Measurements from ENCODE around the gene FBXO24.

FBXO24 gene

DNA sequence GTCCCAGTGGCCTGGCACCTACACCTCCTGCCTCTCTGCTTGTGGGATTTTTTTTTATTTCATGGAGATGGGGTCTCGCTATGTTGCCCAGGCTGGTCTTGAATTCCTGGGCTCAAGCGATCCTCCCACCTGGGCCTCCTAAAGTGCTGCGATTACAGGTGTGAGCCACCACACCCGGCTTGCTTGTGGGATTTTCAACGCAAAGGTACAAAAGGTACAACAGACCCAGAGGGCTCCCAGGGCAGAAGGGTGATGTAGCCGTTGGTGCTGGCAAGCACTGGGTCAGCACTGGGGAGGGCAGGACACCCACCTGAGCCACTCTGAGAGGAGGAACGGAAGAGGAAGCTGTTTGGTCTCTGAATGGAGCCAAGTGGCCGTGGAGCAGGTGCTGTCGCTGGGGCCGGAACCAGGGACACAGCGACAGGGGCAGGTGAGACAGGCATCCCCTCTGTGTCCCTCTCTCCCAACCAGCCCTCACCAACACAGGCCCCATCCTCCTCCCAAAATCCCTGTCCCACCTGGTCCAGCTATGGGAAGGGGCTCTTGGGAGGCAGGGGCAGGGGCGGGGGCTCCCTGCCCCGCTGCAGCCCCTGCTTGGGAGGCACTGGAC lies 9.6 kb upstream of the FBXO24 start:
- no peak for DNase-seq (ENCODE audit: low read depth)
- H3K4me3 ChIP-seq (ENCODE audit: low read depth, low read length): no peak overlapping the region
- TF ChIP-seq, protein P1, sequence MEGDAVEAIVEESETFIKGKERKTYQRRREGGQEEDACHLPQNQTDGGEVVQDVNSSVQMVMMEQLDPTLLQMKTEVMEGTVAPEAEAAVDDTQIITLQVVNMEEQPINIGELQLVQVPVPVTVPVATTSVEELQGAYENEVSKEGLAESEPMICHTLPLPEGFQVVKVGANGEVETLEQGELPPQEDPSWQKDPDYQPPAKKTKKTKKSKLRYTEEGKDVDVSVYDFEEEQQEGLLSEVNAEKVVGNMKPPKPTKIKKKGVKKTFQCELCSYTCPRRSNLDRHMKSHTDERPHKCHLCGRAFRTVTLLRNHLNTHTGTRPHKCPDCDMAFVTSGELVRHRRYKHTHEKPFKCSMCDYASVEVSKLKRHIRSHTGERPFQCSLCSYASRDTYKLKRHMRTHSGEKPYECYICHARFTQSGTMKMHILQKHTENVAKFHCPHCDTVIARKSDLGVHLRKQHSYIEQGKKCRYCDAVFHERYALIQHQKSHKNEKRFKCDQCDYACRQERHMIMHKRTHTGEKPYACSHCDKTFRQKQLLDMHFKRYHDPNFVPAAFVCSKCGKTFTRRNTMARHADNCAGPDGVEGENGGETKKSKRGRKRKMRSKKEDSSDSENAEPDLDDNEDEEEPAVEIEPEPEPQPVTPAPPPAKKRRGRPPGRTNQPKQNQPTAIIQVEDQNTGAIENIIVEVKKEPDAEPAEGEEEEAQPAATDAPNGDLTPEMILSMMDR (IDR thresholded peaks at IDR 0.05; ENCODE audit: low read depth, low read length, missing control alignments): no peak

DNA sequence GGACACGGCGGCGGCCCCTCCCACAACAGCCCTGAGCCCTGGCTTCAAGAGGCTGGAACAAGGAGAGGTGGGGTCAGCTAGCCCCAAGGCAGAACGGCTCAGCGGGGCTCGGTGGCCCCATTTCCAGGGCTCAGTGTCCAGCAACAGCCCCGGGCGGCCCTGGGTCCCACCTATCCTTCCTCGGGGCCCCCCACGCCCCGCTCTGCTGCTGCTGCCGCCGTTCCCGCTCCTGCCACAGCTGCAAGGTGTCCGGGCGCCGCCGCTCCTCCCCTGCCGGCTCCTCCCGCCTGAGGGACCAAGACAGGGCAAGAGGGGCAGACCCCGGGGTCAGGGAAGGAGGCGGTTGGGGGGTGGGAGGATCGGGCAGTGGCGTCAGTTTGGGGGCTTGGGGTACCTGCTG lies 9.0 kb upstream of the FBXO24 start:
- TF ChIP-seq, protein P1 (IDR thresholded peaks at IDR 0.05; ENCODE audit: low read depth, low read length, missing control alignments): no peak
- DNase-seq (ENCODE audit: low read depth): no peak
- no peak overlapping the region for H3K4me3 ChIP-seq (ENCODE audit: low read depth, low read length)

DNA sequence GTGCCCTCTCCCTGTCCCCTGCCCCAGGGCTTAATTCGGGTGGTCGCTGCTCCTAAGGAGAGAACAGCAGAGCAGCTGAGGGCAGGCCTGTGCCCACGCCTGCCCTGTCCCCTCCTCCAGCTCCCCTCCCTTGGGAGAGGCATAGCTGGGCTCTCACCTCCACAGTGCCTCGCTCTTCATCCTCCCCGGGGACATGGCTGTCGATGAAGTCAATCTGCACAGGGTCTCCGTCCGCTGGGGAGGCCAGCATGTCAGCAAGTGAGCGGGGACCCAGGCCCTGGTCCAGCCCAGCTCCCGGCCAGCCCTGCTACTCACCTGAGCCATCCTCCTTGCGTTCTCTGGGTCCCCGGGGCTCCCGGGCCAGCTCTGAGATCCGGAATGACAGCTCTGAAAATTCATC lies 8.6 kb upstream of the FBXO24 start:
- TF ChIP-seq, protein P1 (IDR thresholded peaks at IDR 0.05; ENCODE audit: low read depth, low read length, missing control alignments): no peak
- H3K4me3 ChIP-seq (ENCODE audit: low read depth, low read length): no peak overlapping the region
- DNase-seq (ENCODE audit: low read depth): no peak

DNA sequence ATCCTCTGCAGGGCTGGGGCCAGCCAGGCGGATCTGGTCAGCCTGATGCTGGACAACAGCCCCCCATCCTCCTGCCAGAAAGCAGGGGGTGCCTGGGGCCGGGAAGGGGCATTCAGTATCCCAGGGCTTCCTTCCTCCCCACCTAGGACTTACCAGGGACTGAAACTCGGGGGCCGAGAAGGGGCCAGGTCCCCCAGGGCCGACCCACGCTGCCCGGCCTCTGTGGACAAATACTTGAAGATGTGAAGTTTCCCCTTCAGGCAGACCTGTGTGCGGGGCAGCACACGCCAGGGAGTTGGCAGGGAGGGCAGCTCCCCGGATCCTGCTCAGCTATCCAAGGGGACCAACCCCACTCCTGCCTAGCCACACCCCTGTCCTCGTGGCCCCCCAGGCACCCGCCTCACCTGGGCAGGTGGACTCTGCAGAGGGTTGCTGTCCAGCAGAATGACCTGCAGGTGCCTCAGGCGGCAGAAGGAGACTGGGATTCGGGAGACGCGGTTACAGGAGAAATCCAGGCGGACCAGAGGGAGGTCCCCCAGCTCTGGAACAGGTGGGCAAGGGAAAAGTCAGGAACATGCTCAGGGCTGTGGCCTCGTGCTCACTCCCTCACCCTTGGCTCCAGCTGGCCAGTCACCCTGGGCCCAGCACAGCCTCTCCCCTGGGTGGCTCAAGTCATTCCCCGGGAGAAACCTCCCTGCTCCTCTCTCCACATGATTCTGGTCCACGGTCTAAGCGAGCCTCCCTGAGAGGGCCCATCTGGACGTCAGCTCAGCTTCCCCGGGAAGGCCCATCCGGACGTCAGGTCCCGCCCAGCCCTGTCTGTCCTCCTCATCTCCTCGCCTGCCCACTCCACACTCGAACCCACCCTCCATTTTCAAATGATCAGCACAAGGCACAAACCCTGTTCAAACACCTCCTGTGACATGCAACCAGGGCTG lies 7.6 kb upstream of the FBXO24 start:
- TF ChIP-seq, protein P1 (IDR thresholded peaks at IDR 0.05; ENCODE audit: low read depth, low read length, missing control alignments): no peak
- H3K4me3 ChIP-seq (ENCODE audit: low read depth, low read length): no peak overlapping the region
- DNase-seq (ENCODE audit: low read depth): no peak

DNA sequence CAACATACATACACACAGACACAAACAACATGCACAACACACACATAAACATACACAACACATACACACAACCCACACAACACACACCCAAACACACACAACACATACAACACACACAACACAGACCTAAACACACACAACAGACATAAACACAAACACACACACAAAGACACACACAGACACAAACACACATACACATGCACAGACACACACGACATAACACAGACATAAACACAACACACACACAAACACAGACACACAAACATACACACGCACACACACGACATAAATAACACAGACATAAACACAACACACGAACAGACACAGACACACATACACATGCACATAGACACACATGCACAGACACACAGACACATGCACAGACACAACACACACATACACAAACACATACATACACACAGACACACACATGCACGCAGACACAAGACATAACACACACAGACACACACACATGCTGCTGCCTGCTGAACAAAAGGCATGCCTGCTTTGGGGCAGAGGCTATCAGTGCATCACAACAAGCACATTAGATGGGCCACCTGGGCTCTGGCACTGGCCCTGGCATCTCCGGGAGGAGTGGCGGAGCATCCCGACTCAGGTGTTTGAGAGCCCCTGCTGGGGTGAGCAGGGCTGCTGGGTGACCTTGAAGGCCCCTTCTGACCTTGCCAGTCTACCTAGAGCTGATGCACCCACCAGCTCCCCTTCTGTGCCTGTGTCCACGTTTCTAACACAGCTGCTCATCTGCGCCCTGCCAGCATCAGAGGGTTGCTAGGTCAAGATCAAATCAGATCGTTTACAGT lies 5.5 kb upstream of the FBXO24 start:
- TF ChIP-seq, protein P1 (IDR thresholded peaks at IDR 0.05; ENCODE audit: low read depth, low read length, missing control alignments): no peak
- no peak for DNase-seq (ENCODE audit: low read depth)
- no peak overlapping the region for H3K4me3 ChIP-seq (ENCODE audit: low read depth, low read length)

DNA sequence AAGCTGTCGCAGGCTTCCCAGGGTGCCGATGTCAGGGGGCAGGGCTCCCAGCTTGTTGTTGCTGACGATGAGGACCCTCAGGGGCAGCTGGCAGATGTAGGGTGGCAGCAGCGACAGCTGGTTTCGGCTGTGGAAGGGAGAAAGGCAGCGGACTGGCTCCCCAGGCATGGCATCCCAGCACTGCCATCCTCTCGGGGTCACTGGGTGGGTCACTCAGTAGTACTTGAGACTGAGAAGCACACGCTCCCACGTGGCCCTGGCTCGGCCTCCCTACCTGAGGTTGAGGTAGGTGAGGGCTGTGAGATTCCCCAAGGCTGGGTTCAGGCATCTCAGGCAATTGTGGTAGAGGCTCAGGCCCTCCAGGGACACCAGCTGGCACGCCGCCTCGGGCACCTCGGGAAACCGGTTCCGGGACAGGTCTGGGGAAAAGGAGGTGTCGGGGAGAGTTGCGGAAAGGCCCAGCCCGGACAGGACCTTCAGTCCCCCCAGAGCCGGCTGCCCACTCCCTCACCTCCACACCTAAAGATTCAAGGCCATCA lies 4.0 kb upstream of the FBXO24 start:
- H3K4me3 ChIP-seq (ENCODE audit: low read depth, low read length): no peak overlapping the region
- DNase-seq (ENCODE audit: low read depth): no peak
- TF ChIP-seq, protein P1 (IDR thresholded peaks at IDR 0.05; ENCODE audit: low read depth, low read length, missing control alignments): no peak

Data from GM12864 (cell line).